Gastrocnemius medialis (tissue), 4 donors: ENCODE data around the gene CCDC183. TPM values are rescaled to one million over a fixed set of nuclear protein-coding genes. Genes with fewer than 3 reads are reported as not detected.
"Not testable (repeated sequence)": the region's sequence is repeated elsewhere in the genome, so short reads cannot be mapped to it uniquely, and the experiment has no call there.

Experiments
- ATAC-seq, 2 donors: fragments of 150-250 bp; one replicate each; pipeline ENCODE4 v1.9.1; 2016
- DNase-seq, 2 donors: peaks; one replicate each; pipeline ENCODE4 v3.0.0-alpha.2; 2019
- H3K27ac ChIP-seq, 4 donors: fragments of 200-600 bp; sonication (generic); 1 replicate in 1 of 4; 2 replicates in 3 of 4; pipeline ENCODE4 v1.5.1; 2016 to 2018; ENCODE audit warnings: mild to moderate bottlenecking in 2 of 4, moderate library complexity in 1 of 4
- H3K27me3 ChIP-seq, 3 donors: fragments of 200-600 bp; sonication (generic) in 2 of 3; 1 replicate in 1 of 3; 2 replicates in 2 of 3; pipeline versions ENCODE4 v1.5.1 to v1.6.0; 2016 to 2019; ENCODE audit warnings: mild to moderate bottlenecking in 1 of 3, moderate library complexity in 1 of 3
- H3K36me3 ChIP-seq, 2 donors: fragments of 200-600 bp; sonication (generic) in 1 of 2; one replicate each; pipeline ENCODE4 v1.5.1; 2017 to 2018
- H3K4me1 ChIP-seq, 2 donors: fragments of 200-600 bp; sonication (generic) in 1 of 2; one replicate each; pipeline ENCODE4 v1.5.1; 2016 to 2017; ENCODE audit warnings: mild to moderate bottlenecking in 2 of 2
- H3K4me3 ChIP-seq, 4 donors: fragments of 200-600 bp; sonication (generic) in 3 of 4; 1 replicate in 1 of 4; 2 replicates in 3 of 4; pipeline ENCODE4 v1.5.1; 2016 to 2019; ENCODE audit warnings: mild to moderate bottlenecking in 2 of 4
- H3K9me3 ChIP-seq, 3 donors: fragments of 200-600 bp; sonication (generic) in 2 of 3; 1 replicate in 1 of 3; 2 replicates in 2 of 3; pipeline ENCODE4 v1.5.1; 2016 to 2019
- POLR2A ChIP-seq, 2 donors: fragments of 450-650 bp; IDR thresholded peaks; one replicate each; pipeline ENCODE4 v1.6.1; 2017; ENCODE audit warnings: antibody characterized with exemption in 2 of 2, mild to moderate bottlenecking in 2 of 2, moderate library complexity in 2 of 2
- in situ Hi-C, 4 donors: fragments of 200-750 bp; cut with MboI; loops; one replicate each; pipeline versions ENCODE4 v1.15.0 to v1.8.0; 2017; ENCODE audit warnings: low sequenced_read_pairs in 4 of 4
- intact Hi-C: fragments of 100-400 bp; cut with DNase I; formaldehyde crosslinking; loops from one replicate; pipeline ENCODE4 v1.15.1; 2023; ENCODE audit warnings: low total_unique reads
- total RNA-seq, 4 donors: library from RNA; depleted of rRNA; stranded (reverse); fragments of >200 nt; gene quantifications; one replicate each; pipeline versions ENCODE4 v1.1.0 to v1.2.3, GENCODE V29; 2016
- TF ChIP-seq, protein P1 (sequence below), 5 experiments: fragments of 450-650 bp in 3 of 5; fragments of 200-600 bp in 2 of 5; sonication (generic) in 2 of 5; IDR thresholded peaks in 4 of 5; conservative IDR thresholded peaks in 1 of 5; 1 replicate in 4 of 5; 2 replicates in 1 of 5; pipeline ENCODE4 v1.5.1; 2016 to 2019; ENCODE audit warnings: antibody characterized with exemption in 5 of 5, mild to moderate bottlenecking in 3 of 5, moderate library complexity in 3 of 5

The CCDC183 gene
- total RNA-seq, 4 donors from 2014 or later: 0.31 TPM; not detected in 3

DNA sequence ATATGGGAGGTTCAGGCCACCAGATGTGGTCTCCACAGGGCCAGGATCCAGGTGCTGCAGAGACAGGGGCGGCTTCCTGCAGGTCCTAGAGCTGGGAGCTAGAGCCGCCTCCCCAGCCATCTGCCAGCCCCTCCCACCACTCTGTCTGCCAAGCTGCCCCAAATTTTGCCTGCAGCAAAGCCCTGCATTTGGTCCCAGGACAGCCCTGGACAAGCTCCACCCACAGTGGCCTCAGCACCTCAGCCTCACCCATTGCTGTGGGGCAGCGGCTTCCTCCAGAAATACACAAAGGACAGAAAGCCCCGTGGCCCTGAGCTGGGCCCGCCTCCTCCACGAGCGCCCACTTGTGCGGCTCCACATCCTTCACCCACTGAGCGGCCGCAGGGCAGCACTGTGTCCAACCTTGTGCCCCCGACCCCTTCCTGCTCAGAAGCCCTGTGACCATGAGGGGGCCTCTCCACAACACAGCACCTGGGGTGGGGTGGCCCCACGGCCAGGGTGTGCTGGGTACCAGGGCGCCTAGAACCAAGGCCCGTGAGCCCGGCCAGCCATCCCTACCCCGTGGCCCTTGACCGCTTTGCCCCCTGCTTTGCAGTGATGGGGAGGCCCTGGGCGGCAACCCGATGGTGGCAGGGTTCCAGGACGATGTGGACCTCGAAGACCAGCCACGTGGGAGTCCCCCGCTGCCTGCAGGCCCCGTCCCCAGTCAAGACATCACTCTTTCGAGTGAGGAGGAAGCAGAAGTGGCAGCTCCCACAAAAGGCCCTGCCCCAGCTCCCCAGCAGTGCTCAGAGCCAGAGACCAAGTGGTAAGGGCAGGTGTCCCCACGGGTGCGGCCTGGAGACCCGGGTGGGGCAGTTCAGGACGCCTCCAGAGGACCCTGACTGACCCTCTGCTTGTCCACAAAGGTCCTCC is 42.4 kb downstream of the CCDC183 start:
- ATAC-seq: no peak
- Histone ChIP-seq H3K27ac (no peak overlapping the region), H3K4me1 (peaks cover 16 to 32% of the 10 kb centered on the region in 2 donors), H3K9me3 (no peaks in the 10 kb centered on the region), H3K27me3 (peaks cover 0 to 2% (median 0%) of the 10 kb centered on the region in 3 donors), H3K4me3 (no peak overlapping the region), H3K36me3 (peaks cover 0 to 26% of the 10 kb centered on the region in 2 donors)
- DNase-seq: no peak
- in situ Hi-C loops (no loop called here), intact Hi-C loops (no loop called here)
- TF ChIP-seq POLR2A (IDR thresholded peaks at IDR 0.05): no peak
- TF ChIP-seq, protein P1, sequence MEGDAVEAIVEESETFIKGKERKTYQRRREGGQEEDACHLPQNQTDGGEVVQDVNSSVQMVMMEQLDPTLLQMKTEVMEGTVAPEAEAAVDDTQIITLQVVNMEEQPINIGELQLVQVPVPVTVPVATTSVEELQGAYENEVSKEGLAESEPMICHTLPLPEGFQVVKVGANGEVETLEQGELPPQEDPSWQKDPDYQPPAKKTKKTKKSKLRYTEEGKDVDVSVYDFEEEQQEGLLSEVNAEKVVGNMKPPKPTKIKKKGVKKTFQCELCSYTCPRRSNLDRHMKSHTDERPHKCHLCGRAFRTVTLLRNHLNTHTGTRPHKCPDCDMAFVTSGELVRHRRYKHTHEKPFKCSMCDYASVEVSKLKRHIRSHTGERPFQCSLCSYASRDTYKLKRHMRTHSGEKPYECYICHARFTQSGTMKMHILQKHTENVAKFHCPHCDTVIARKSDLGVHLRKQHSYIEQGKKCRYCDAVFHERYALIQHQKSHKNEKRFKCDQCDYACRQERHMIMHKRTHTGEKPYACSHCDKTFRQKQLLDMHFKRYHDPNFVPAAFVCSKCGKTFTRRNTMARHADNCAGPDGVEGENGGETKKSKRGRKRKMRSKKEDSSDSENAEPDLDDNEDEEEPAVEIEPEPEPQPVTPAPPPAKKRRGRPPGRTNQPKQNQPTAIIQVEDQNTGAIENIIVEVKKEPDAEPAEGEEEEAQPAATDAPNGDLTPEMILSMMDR (IDR thresholded peaks at IDR 0.05 in 4 of 5, conservative IDR thresholded peaks at IDR 0.05 in 1 of 5): no peak

DNA sequence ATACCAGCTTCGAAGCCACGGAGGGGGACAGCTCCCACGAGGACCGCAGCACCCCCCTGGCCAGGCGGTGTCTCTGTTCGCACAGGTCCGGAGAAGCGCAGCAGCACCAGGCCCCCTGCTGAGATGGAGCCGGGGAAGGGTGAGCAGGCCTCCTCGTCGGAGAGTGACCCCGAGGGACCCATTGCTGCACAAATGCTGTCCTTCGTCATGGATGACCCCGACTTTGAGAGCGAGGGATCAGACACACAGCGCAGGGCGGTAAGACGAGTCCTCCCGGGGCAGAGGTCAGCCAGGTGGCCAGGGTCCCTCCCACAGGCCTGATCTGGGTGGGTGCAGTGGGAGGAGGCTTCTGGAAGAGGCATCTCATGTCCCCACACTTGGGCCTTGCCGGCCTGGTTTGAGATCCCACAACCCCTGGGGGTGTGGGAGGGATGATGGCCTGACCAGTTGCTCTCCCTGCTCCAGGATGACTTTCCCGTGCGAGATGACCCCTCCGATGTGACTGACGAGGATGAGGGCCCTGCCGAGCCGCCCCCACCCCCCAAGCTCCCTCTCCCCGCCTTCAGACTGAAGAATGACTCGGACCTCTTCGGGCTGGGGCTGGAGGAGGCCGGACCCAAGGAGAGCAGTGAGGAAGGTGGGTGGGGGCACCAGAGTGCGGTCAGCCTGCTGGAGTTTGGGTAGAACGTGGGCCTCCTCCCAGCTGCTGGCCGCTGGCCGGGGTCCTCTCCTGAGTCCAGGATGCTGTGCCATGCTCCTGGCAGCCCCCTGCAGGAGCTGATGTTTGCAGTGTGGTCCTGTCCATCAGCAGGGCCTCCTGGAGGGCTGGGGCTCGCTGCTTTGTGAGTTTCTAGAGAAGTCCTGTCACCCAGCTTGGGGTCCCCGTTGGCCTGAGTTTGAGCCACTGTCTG is 43.3 kb downstream of the CCDC183 start:
- DNase-seq (no peak), ATAC-seq (no peak)
- TF ChIP-seq, protein P1 (IDR thresholded peaks at IDR 0.05 in 4 of 5, conservative IDR thresholded peaks at IDR 0.05 in 1 of 5): no peak
- no peak for TF ChIP-seq POLR2A (IDR thresholded peaks at IDR 0.05)
- Histone ChIP-seq H3K4me3 (no peak overlapping the region), H3K27ac (no peak overlapping the region), H3K4me1 (peaks cover 17 to 40% of the 10 kb centered on the region in 2 donors), H3K36me3 (peaks cover 0 to 26% of the 10 kb centered on the region in 2 donors), H3K27me3 (peaks cover 0 to 10% (median 6%) of the 10 kb centered on the region in 3 donors), H3K9me3 (no peaks in the 10 kb centered on the region)
- intact Hi-C loops (no loop called here), in situ Hi-C loops (no loop called here)

DNA sequence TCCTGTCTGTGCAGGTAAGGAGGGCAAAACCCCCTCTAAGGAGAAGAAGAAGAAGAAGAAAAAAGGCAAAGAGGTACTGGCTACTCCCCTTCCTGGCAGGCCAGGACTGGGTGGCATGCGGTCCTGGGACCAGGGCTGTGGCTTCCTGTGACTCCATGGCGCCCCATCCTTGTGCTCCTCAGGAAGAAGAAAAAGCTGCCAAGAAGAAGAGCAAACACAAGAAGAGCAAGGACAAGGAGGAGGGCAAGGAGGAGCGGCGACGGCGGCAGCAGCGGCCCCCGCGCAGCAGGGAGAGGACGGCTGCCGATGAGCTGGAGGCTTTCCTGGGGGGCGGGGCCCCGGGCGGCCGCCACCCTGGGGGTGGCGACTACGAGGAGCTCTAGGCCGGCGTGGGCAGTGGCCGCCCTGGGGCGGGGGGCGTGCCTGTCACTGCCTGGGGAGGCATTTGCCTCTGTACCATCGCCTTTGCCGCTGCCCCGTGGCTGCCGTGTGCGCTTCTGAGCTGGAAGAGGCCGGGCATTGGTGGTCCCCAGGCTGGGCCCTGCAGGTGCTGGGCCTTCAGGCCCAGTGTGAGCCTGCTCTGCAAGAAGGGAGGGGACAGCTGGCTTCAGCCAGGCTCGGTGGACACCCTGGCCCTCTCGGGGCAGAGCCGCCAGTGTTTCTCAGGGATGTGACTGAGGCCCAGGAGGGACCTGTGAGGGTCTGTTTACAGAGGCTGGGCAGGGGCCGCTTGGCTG is 44.2 kb downstream of the CCDC183 start:
- peaks cover 17 to 40% of the 10 kb centered on the region in 2 donors for H3K4me1 ChIP-seq
- no peaks in the 10 kb centered on the region for H3K9me3 ChIP-seq
- TF ChIP-seq, protein P1 (IDR thresholded peaks at IDR 0.05 in 4 of 5, conservative IDR thresholded peaks at IDR 0.05 in 1 of 5): no peak
- DNase-seq (no peak), ATAC-seq (no peak)
- H3K27me3 ChIP-seq: peaks cover 0 to 12% (median 6%) of the 10 kb centered on the region in 3 donors
- peaks cover 0 to 26% of the 10 kb centered on the region in 2 donors for H3K36me3 ChIP-seq
- no peak overlapping the region for H3K4me3 ChIP-seq
- H3K27ac ChIP-seq: peak overlapping the region; percentile 19 to 73 (median 46)
- in situ Hi-C loops: no loop called here
- intact Hi-C loops: no loop called here

DNA sequence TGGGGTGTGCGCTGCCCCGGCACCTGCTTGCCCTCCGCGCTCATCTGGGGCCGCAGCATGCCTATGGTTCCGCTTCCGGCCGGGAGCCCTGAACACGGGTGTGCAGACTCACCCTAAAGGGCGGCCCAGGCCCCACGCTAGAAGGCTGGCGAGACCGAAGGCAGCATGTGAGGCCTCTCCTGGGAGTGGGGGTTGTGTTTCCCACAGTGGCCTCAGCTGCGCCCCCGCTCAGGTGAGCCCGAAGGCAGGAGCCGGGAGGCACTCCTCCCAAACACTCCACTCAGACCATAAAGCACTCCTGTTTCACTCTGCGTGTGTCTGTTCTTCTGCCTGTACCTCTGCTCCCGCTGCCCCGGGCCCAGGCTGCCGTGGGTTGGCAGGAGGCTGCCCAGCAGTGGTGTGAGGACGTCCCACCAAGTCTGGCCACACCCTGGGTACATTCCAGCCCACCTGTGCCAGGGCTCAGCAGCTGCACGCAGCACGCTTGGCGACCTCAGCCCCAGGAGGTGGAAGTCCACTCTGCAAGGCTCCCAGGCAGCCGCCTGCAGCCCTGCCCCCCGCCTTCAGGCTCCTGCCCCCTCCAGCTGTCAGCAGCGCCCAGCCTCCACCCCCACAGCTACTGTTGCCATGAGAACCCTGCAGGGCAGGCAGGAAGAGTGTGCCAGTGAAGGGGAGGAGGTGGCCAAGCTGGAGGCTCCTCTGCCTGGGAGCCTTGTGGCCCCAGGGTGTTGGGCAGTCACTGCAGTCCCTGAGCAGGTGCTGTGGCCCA is 44.9 kb downstream of the CCDC183 start:
- peaks cover 17 to 40% of the 10 kb centered on the region in 2 donors for H3K4me1 ChIP-seq
- H3K9me3 ChIP-seq: no peaks in the 10 kb centered on the region
- ATAC-seq (peak; percentile 15 to 54), DNase-seq (peak; percentile 40 to 88)
- in situ Hi-C loops: no loop called here
- no peak overlapping the region for H3K4me3 ChIP-seq
- H3K27me3 ChIP-seq: peaks cover 5 to 14% (median 12%) of the 10 kb centered on the region in 3 donors
- intact Hi-C loops: no loop called here
- H3K36me3 ChIP-seq: peaks cover 0 to 20% of the 10 kb centered on the region in 2 donors
- TF ChIP-seq, protein P1 (IDR thresholded peaks at IDR 0.05 in 4 of 5, conservative IDR thresholded peaks at IDR 0.05 in 1 of 5): no peak
- no peak for TF ChIP-seq POLR2A (IDR thresholded peaks at IDR 0.05)
- H3K27ac ChIP-seq: peak overlapping the region; percentile 19 to 73 (median 46)

DNA sequence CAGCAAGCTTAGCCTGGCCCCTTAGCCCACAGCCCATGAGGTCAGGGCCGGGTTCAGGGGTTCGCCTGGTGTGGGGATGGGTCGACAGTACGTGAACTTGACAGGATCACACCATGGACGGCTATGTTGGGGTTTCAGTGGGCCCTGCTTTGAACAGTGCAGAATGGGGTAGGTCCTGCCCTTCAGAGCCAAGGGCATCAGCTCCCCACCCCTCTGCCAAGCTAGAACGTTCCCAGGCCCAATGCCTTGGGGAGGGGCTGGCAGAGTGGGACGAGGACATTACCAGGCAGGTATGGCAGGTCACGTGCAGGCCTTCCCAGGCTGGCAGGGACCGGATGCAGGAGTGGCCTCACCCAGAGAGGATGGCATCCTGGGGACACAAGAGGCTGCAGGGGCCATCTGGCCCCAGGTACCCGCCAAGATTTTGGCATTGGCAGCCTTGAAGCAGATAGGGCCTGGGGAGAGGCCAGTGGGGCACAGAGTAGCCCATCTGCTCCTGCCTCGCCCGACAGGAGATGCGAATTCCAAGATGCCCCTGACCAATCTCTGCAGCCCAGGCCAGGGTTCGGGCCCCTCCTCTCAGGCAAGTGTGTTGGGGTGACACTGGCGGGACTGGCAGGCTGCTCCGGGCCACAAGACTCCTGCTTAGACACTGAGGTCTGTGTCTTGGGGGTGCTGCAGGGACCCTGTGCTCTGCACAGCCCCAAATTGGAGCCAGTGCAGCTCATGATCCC is 45.7 kb downstream of the CCDC183 start:
- ATAC-seq, H3K9me3 ChIP-seq, in situ Hi-C loops, DNase-seq, intact Hi-C loops: not testable (repeated sequence)
- Histone ChIP-seq H3K27ac (peak overlapping the region; percentile 19 to 73 (median 36)), H3K27me3 (peaks cover 11 to 16% (median 14%) of the 10 kb centered on the region in 3 donors), H3K4me1 (peaks cover 17 to 40% of the 10 kb centered on the region in 2 donors), H3K36me3 (peaks cover 0 to 20% of the 10 kb centered on the region in 2 donors), H3K4me3 (peak overlapping the region in 3 of 4 donors; percentile 51 to 56 (median 55))
